HepG2 (cell line): Measurements from ENCODE around the gene APOA1. TPM values are rescaled to one million over a fixed set of nuclear protein-coding genes. Genes with fewer than 3 reads are reported as not detected.
A peak's percentile ranks its signal among the peaks of the same experiment; 100 is the strongest.

Experiments used
- AKNA ChIP-seq: sonication (generic); formaldehyde crosslinking; IDR thresholded peaks from 2 replicates; pipeline ENCODE4 v1.4.0; 2020; ENCODE audit warnings: missing genetic modification reagents, borderline replicate concordance
- FOXA1 ChIP-seq, 2 experiments: fragments of 450-650 bp in 1 of 2; sonication (generic) in 1 of 2; formaldehyde crosslinking in 1 of 2; IDR thresholded peaks; 2 replicates each; pipeline versions ENCODE4 v1.4.0 to v1.6.1; 2016 to 2020; ENCODE audit warnings: missing genetic modification reagents in 1 of 2
- GATAD1 ChIP-seq: IDR thresholded peaks from 2 replicates; pipeline ENCODE4 v1.6.1; 2016; ENCODE audit warnings: missing genetic modification reagents, missing compliant biosample characterization
- HMG20B ChIP-seq: conservative IDR thresholded peaks from 2 replicates; pipeline ENCODE4 v1.6.1; 2016; ENCODE audit warnings: missing genetic modification reagents, missing compliant biosample characterization
- KLF6 ChIP-seq: IDR thresholded peaks from 2 replicates; pipeline ENCODE4 v1.8.0; 2016; ENCODE audit warnings: missing biosample characterization, missing genetic modification reagents
- MED13 ChIP-seq: sonication (generic); formaldehyde crosslinking; IDR thresholded peaks from 2 replicates; pipeline ENCODE4 v1.5.0; 2020; ENCODE audit warnings: missing genetic modification reagents
- MEIS2 ChIP-seq: sonication (generic); formaldehyde crosslinking; IDR thresholded peaks from 2 replicates; pipeline ENCODE4 v1.9.0; 2021; ENCODE audit warnings: mild to moderate bottlenecking, missing genetic modification reagents
- NBN ChIP-seq: fragments of 450-650 bp; conservative IDR thresholded peaks from 2 replicates; pipeline ENCODE4 v1.6.1; 2017
- NCOR1 ChIP-seq: fragments of 200-600 bp; sonication (generic); IDR thresholded peaks from 2 replicates; pipeline ENCODE4 v1.7.0; 2017; ENCODE audit warnings: antibody characterized with exemption, low read length, borderline replicate concordance
- TGIF2 ChIP-seq: IDR thresholded peaks from 2 replicates; pipeline ENCODE4 v1.6.1; 2016; ENCODE audit warnings: control low read depth, missing compliant biosample characterization
- THAP11 ChIP-seq: IDR thresholded peaks from 2 replicates; pipeline ENCODE4 v1.6.1; 2016; ENCODE audit warnings: missing biosample characterization, missing genetic modification reagents
- ZFP82 ChIP-seq: sonication (generic); formaldehyde crosslinking; IDR thresholded peaks from 2 replicates; pipeline ENCODE4 v1.5.1; 2020; ENCODE audit warnings: mild to moderate bottlenecking, missing genetic modification reagents, borderline replicate concordance
- ZFP91 ChIP-seq: sonication (generic); formaldehyde crosslinking; IDR thresholded peaks from 2 replicates; pipeline ENCODE4 v1.9.0; 2022; ENCODE audit warnings: missing genetic modification reagents, mild to moderate bottlenecking, borderline replicate concordance
- ZNF260 ChIP-seq: sonication (generic); formaldehyde crosslinking; IDR thresholded peaks from 2 replicates; pipeline ENCODE4 v1.4.0; 2020; ENCODE audit warnings: missing genetic modification reagents, low read depth, mild to moderate bottlenecking, borderline replicate concordance
- ZNF430 ChIP-seq: sonication (generic); formaldehyde crosslinking; IDR thresholded peaks from 2 replicates; pipeline ENCODE4 v1.9.0; 2021; ENCODE audit warnings: mild to moderate bottlenecking, missing genetic modification reagents
- ZNF441 ChIP-seq: sonication (generic); formaldehyde crosslinking; IDR thresholded peaks from 2 replicates; pipeline ENCODE4 v1.7.0; 2021; ENCODE audit warnings: missing genetic modification reagents, borderline replicate concordance
- ZNF484 ChIP-seq: sonication (generic); formaldehyde crosslinking; IDR thresholded peaks from 2 replicates; pipeline ENCODE4 v1.5.1; 2020; ENCODE audit warnings: mild to moderate bottlenecking, low read depth, missing genetic modification reagents, borderline replicate concordance
- ZNF652 ChIP-seq: IDR thresholded peaks from 2 replicates; pipeline ENCODE4 v1.6.1; 2016; ENCODE audit warnings: low read depth, borderline replicate concordance
- ZNF772 ChIP-seq: sonication (generic); formaldehyde crosslinking; IDR thresholded peaks from 2 replicates; pipeline ENCODE4 v1.5.0; 2020; ENCODE audit warnings: mild to moderate bottlenecking, missing genetic modification reagents
- ZXDC ChIP-seq: sonication (generic); formaldehyde crosslinking; IDR thresholded peaks from 2 replicates; pipeline ENCODE4 v1.5.0; 2020; ENCODE audit warnings: mild to moderate bottlenecking, missing genetic modification reagents
- polyA plus RNA-seq, 8 experiments: library from polyadenylated mRNA; depleted of rRNA in 3 of 8; stranded (reverse) in 7 of 8; unstranded in 1 of 8; fragments of >200 nt; fragmentation: Illumina TruSeq in 4 of 8; extraction: Trizol in 4 of 8; gene quantifications; 2 replicates each; pipeline versions ENCODE4 v1.2.1 to v1.2.3, GENCODE V29; 2011 to 2016; ENCODE audit warnings: low read depth in 4 of 8, missing spikeins in 1 of 8, mixed read lengths in 1 of 8; ENCODE audit not compliant: insufficient read depth in 1 of 8
- total RNA-seq, 5 experiments: library from RNA; depleted of rRNA; stranded (reverse); fragments of >200 nt; fragmentation: Illumina TruSeq; extraction: Trizol; gene quantifications; 2 replicates each; pipeline ENCODE4 v1.2.3, GENCODE V29; 2016; ENCODE audit warnings: low read depth in 1 of 5

APOA1 gene
- total and polyA plus RNA-seq, 2 of the 13 experiments (the other 11 are each of a cell fraction or from before 2014, with no cell fraction given): 1,973 to 5,485 TPM

- peak; percentile 97 for TF ChIP-seq FOXA1 (IDR thresholded peaks at IDR 0.05)
- TF ChIP-seq FOXA1 (CRISPR knock-in tag; IDR thresholded peaks at IDR 0.05): peak; percentile 99
- TF ChIP-seq ZNF260 (CRISPR knock-in tag): no peak
- 0 out of 2 replicates have a peak, but pooled peaks have one; percentile 65 for TF ChIP-seq TGIF2 (CRISPR knock-in tag)
- no peak; the same call in 1 of the 2 replicates for TF ChIP-seq ZNF772 (CRISPR knock-in tag)
- 0 out of 2 replicates have a peak, but pooled peaks have one; percentile 34 for TF ChIP-seq ZXDC (CRISPR knock-in tag)
- peak; percentile 58; the same call in 1 of the 2 replicates for TF ChIP-seq ZNF430
- no peak; the same call in 1 of the 2 replicates for TF ChIP-seq ZNF441
- TF ChIP-seq THAP11 (CRISPR knock-in tag): peak; percentile 58; the same call in 1 of the 2 replicates
- peak; percentile 71; the same call in 1 of the 2 replicates for TF ChIP-seq MEIS2 (CRISPR knock-in tag)
- TF ChIP-seq AKNA: no peak
- peak; percentile 23 for TF ChIP-seq KLF6 (CRISPR knock-in tag)
- TF ChIP-seq GATAD1: peak; percentile 51
- TF ChIP-seq ZNF652 (CRISPR knock-in tag): peak; percentile 64; the same call in 1 of the 2 replicates
- peak; percentile 48; the same call in 1 of the 2 replicates for TF ChIP-seq ZFP91
- TF ChIP-seq MED13 (CRISPR knock-in tag): peak; percentile 93; the same call in 1 of the 2 replicates
- no peak for TF ChIP-seq NBN
- no peak for TF ChIP-seq ZFP82
- no peak for TF ChIP-seq ZNF484 (CRISPR knock-in tag)
- peak; percentile 99 for TF ChIP-seq NCOR1
- peak; percentile 89 for TF ChIP-seq HMG20B (CRISPR knock-in tag)
Measured at GRCh38 chr11:116808262-116809175, 28.9 kb downstream of the APOA1 start (continued).
